ENCODE measurements around the gene LORICRIN. TPM values are rescaled to one million over a fixed set of nuclear protein-coding genes. Genes with fewer than 3 reads are reported as not detected.

Gene LORICRIN
- polyA plus RNA-seq, 2 of the 4 experiments (the other 2 are of a cell fraction): not detected

GRCh38 chr1:153308540-153308939 lies 49.1 kb downstream of the LORICRIN start:
- Histone ChIP-seq H3K9me3 (no peaks in the 10 kb centered on the region), H3K4me2 (no peak overlapping the region), H3K4me1 (no peaks in the 10 kb centered on the region), H3K4me3 (no peak overlapping the region), H3K27ac (no peak overlapping the region)
- ChIA-PET CTCF (interaction anchor here (0.6 kb wide), 1 partner anchor 319 kb away, joined by 3 read pairs; no protein-coding TSS in a partner anchor), POLR2A (no interaction called here)
- ATAC-seq (no peak), DNase-seq (ENCODE audit: low read depth in 1 of 2, low spot score in 1 of 2) (no peak), FAIRE-seq (no peak)
- 20% methylated on average over 2 of the region's 2 CpGs for WGBS (ENCODE audit: missing lambda C conversion rate)
- TF ChIP-seq EP300 (IDR thresholded peaks at IDR 0.05) (no peak), MAX (IDR thresholded peaks at IDR 0.05) (no peak), RCOR1 (IDR thresholded peaks at IDR 0.05; ENCODE audit: low read depth, low read length) (no peak), KDM1A (IDR thresholded peaks at IDR 0.05; ENCODE audit: low read depth) (no peak), MAFK (IDR thresholded peaks at IDR 0.05; ENCODE audit: partially characterized antibody) (no peak), E2F6 (IDR thresholded peaks at IDR 0.05; ENCODE audit: borderline replicate concordance, low read depth) (no peak), CHD4 (IDR thresholded peaks at IDR 0.05; ENCODE audit: borderline replicate concordance) (no peak), PHF8 (IDR thresholded peaks at IDR 0.05; ENCODE audit: borderline replicate concordance, low read depth) (no peak), ELK1 (IDR thresholded peaks at IDR 0.05; ENCODE audit: low read depth, low read length) (no peak), JUN (IDR thresholded peaks at IDR 0.05) (no peak), HMGXB4 (CRISPR knock-in tag; IDR thresholded peaks at IDR 0.05; ENCODE audit: borderline replicate concordance) (no peak), ZNF302 (CRISPR knock-in tag; IDR thresholded peaks at IDR 0.05) (no peak), HOXB5 (CRISPR knock-in tag; IDR thresholded peaks at IDR 0.05) (no peak), SREBF2 (IDR thresholded peaks at IDR 0.05) (no peak), USF2 (IDR thresholded peaks at IDR 0.05) (no peak), CEBPB (IDR thresholded peaks at IDR 0.05) (no peak), ZC3H11A (IDR thresholded peaks at IDR 0.05) (no peak)

GRCh38 chr1:153309441-153309840 lies 50.0 kb downstream of the LORICRIN start:
- Histone ChIP-seq H3K4me1 (no peaks in the 10 kb centered on the region), H3K4me3 (no peak overlapping the region), H3K9me3 (no peaks in the 10 kb centered on the region), H3K27ac (no peak overlapping the region), H3K4me2 (no peak overlapping the region)
- WGBS (ENCODE audit: missing lambda C conversion rate): 4% methylated on average over 2 of the region's 2 CpGs
- ATAC-seq (no peak), DNase-seq (ENCODE audit: low read depth in 1 of 2, low spot score in 1 of 2) (no peak), FAIRE-seq (no peak)
- POLR2A ChIA-PET: interaction anchor here (0.9 kb wide), 1 partner anchor 16 kb away, joined by 3 read pairs; no protein-coding TSS in a partner anchor
- CTCF ChIA-PET: interaction anchor here (0.6 kb wide), 1 partner anchor 27 kb away, joined by 6 read pairs; no protein-coding TSS in a partner anchor
- TF ChIP-seq RNF2 (IDR thresholded peaks at IDR 0.05; ENCODE audit: borderline replicate concordance, low read depth) (no peak), CBX8 (IDR thresholded peaks at IDR 0.05) (no peak), HOXB13 (CRISPR knock-in tag; IDR thresholded peaks at IDR 0.05; ENCODE audit: low read depth) (no peak), RARB (CRISPR knock-in tag; IDR thresholded peaks at IDR 0.05) (no peak), CBX2 (IDR thresholded peaks at IDR 0.05; ENCODE audit: borderline replicate concordance, low read depth) (no peak), MAX (IDR thresholded peaks at IDR 0.05) (no peak), CEBPB (IDR thresholded peaks at IDR 0.05) (no peak), KDM5A (IDR thresholded peaks at IDR 0.05) (no peak), EHF (CRISPR knock-in tag; IDR thresholded peaks at IDR 0.05) (no peak), REST (IDR thresholded peaks at IDR 0.05) (no peak), HMGXB4 (CRISPR knock-in tag; IDR thresholded peaks at IDR 0.05; ENCODE audit: borderline replicate concordance) (no peak), BHLHE40 (IDR thresholded peaks at IDR 0.05; ENCODE audit: low read depth, low read length) (no peak), ZSCAN20 (CRISPR knock-in tag; IDR thresholded peaks at IDR 0.05) (no peak), KDM1A (IDR thresholded peaks at IDR 0.05; ENCODE audit: low read depth) (no peak), HDAC2 (IDR thresholded peaks at IDR 0.05) (no peak)

Data from A549 (cell line).